Stimulated activated CD4-positive, alpha-beta T cell treated with anti-CD3 and anti-CD28 coated beads, Interleukin-4, amount 100 ng/mL, for 4 hours (primary cell): Measurements from ENCODE around the gene CPHXL2.

Experiments
- DNase-seq, 2 experiments: peaks; one replicate each; pipeline ENCODE4 v3.0.0-alpha.2; 2020

CPHXL2 gene

DNA sequence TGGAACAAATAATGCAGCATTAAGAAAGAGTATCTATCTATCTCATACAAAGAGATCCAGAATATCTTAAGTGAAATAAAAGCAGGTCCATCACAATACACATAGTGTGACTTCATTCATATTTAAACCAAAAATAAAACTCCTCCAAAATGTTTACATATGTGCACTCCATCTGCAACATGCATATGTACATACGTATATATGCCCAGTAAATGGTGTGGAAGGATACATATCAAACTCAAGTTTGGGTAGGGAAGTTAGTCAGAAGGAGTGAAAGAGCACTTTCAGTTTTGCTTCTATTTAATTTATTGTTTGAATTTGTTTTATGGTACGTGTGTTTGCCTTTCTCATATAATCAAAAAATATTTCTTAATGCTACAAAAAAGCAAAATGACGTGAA is 41.8 kb downstream of the CPHXL2 start:
- no peak for DNase-seq

DNA sequence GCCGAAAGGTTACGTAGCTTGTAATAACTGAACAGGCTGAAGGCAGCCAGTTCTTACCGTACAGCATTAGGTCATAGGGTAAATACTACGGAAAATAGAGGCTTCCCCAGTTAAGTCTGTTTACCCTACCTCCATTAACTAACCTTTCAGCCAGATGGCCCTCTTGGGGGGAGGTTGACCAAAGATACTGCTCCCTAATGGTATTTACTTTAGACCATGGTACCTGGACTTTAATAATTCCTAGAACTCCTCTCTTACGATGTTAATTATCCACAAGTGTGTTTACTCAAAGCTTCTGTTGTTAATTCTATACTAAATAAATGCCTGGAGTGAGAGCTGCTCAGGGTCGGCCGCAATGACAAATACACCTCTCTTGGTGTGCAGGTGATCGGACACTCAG is 44.0 kb downstream of the CPHXL2 start:
- DNase-seq, result no peak

DNA sequence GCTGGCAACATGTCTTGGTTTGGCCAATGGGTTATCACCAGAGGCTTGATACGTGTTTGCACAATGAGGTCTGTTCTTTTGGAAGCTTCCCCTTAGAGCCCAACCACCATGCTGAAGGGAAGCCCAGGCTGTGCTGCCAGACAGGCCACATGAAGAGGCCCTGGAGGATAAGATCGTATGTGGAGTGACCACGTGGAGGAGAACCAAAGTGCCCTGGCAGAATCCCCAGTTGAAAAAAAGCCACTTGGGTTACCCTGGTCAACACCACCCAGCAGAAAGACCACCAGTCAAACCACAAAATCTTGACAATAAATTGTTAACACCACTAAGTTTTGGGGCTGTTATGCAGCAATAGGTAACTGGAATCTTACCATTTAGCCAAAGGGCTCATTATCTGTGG is 46.8 kb downstream of the CPHXL2 start:
- DNase-seq, result no peak

DNA sequence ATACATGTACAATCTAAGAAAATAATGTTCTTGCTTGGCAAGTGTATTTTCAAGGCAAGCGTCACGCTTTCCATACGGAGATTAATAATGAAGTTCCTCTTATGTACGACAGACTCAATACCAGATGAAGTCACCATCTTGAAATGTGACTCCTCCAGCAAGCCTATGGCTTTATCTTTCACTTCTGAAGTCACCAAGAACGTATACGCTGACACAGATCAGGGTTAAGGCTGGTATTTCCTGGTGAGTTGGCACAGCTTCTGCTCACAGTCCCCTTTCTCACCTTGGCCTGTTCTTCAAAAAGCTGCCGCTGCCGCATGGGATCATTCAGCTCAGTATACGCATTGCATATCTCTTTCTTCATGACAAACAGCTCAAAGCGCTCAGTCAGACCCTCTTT is 47.7 kb downstream of the CPHXL2 start:
- no peak for DNase-seq

DNA sequence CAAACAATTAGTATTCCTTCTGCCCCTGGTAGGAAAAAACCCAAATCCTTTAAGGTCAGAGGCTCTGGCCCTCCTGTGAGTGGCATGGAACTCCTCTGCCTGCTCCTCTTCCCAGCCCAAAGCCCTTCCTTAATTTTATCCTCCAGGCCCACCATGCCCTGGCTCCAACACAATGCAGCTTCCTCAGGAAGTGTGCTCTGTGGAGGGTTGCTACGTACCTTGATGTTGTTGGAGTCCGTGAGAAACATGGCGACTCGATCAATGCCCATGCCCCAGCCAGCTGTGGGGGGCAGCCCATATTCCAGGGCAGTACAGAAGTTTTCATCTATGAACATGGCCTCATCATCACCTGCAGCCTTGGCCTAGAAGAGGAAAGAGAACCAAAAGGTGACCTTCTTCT is 48.5 kb downstream of the CPHXL2 start:
- DNase-seq, result no peak

DNA sequence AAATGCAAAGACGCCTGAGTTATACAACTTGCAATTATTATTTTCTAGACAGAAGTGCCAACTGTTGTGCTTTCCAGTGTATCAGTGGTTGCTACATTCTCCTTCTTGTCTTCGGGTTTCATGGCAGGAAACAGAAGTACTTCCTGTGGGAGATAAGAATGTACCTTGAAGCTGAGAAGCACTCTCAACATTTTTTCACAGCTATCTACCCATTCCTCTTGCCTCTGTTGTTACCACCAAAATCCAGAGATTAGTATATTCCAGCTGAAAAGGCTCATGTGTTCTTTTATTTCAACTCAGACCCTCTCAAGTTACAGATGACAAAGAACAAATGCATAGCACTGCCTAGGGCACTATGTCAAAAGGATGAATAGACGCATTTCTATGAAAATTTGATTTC is 49.0 kb downstream of the CPHXL2 start:
- no peak for DNase-seq

DNA sequence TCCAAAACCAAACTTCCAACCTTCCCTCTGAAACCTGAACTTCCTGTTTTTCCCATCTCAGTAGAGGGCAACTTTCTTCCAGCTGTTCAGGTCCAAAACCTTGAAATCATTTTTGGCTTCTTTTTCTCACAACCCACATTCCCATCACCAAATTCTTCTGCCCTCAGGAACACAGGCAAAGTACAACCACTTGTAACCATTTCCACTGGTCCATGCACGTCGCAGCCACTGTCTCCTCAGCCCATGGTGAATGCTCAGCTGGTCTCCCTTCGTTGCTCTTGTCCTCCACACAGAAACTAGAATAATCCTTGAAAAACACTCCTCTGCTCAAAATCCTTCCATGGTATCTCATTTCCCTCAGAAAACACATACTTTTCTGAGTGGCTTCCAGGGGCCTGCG is 50.0 kb downstream of the CPHXL2 start:
- DNase-seq, result no peak

- DNase-seq, result no peak
Observed at GRCh38 chr16:75624921-75625334, 51.9 kb downstream of the CPHXL2 start.

DNA sequence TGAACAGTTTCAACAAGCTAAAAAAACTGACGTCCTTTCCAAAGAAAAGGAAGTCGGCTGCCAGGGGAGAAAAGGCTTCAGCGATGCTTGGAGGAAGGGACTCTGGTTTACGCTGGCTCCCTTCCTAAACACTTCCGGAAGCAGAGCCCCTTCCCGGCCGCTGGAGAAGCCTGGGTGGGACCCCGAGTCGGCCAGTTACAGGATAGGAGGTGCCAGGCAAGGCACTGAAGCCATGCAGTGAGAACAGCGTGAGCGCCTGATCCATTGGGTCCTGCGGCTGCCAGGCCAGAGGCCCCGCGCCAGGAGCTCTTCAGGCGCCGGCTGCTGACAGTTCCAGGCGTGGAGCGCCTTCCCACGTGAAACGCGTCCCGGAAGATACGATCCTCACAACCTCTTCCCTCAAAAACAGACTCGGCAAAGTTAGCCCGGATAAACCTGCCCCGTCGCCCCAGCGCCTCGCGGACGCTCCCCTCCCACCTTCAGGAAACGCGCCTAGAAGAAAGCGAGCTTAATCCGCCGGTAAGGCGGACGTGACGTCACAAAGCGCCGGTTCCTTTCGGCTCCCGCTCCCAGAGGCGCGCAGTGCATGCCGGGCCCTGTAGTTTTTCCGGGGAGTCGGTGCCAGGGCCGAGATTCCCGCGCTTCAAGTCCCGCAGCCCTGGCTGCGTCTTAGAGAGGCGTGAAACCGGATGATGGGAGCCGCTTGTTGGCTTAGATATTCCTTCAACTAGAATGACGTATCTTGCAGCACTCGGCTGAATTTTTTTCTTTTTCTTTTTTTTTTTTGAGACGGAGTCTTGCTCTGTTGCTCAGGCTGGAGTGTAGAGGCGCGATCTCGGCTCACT is 53.8 kb downstream of the CPHXL2 start, which contains the start of gene ADAT1:
Gene ADAT1, minus strand, starts transcription at position 521 of the 845 bp plus-strand sequence. CDS start 2,482 bp downstream, outside the sequence.
- DNase-seq, result peak; percentile 95 to 97

GRCh38 chr16:75621170-75621477 is 55.7 kb downstream of the CPHXL2 start:
- DNase-seq, result no peak

GRCh38 chr16:75620326-75621169 is 56.3 kb downstream of the CPHXL2 start:
- DNase-seq, result peak in 1 of 2 experiments; percentile 9

GRCh38 chr16:75618780-75619179 is 58.0 kb downstream of the CPHXL2 start:
- DNase-seq, result no peak

DNA sequence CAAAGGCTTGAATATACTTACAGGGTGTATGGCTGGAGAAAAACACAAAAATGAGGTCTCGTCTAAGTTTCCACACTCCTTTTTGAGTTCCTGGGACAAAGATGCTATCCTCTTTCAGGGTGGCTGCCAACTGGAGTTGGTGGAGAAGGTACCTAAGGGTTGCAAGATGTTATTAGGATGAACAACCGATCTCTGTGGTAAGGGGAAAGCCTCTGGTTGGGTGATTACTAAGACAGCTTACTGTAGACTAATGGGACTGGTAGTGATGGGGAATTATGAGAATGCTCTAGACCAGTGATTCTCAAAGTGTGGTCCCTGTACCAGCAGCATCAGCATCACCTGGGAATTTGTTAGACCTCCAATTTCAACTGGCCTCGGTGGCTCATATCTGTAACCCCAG is 59.7 kb downstream of the CPHXL2 start:
- DNase-seq, result no peak

- no peak for DNase-seq
Observed at GRCh38 chr16:75616521-75617010, 60.2 kb downstream of the CPHXL2 start.

- DNase-seq, result no peak
Observed at GRCh38 chr16:75615619-75616018, 61.2 kb downstream of the CPHXL2 start.

DNA sequence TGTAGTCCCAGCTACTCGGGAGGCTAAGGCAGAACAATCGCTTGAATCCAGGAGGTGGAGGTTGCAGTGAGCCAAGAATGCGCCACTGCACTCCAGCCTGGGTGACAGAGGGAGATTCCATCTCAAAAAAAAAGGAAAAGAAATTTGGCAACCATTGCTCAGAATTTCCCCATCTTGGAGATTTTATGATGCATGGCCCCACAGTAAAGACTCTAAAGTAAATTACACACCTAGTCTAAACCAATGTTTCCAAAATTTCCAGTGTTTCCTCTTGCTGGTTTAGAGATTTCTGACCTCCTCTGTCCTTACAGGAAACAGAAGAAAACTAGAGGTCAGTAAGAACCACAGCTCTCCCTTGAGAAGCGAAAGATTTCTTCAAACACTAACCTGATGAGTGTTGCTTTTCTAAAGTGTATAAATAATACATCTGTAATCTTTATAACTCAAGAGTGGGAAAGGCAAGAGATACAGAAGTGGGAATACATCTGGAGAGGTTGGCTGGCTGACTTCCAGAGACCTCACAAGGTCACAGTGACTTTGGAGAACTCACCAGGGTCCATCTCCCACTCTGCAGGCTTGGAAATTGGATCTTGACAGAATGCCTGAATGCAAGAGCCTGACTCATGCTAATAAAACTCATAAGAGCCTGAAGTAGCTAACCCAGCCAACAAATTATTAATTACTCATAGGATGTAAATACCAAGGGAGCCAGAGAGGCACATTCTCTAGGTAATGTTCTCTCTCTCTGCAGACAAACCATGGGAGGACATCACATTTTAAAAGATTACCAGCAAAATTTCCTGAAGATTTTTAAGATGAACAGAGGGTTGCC is 62.5 kb downstream of the CPHXL2 start:
- no peak for DNase-seq
